ENCODE measurements around the gene RNF144B.

- TF ChIP-seq POLR2A (IDR thresholded peaks at IDR 0.05; ENCODE audit: low read depth, low read length) = no peak
- no peak for TF ChIP-seq POLR2AphosphoS5 (IDR thresholded peaks at IDR 0.05; ENCODE audit: low read depth, low read length)
These were observed 111.3 kb downstream of the RNF144B start for GRCh38 chr6:18498408-18498807.

Measured in GM12892 (cell line).